PC-3 (cell line): ENCODE results near the gene DAB1. TPM values are rescaled to one million over a fixed set of nuclear protein-coding genes. Genes with fewer than 3 reads are reported as not detected.

Source experiments
- ATAC-seq: fragments of 200-7000 bp; cut with Tn5 transposase; 2 replicates; pipeline ENCODE4 v1.9.1; 2020; ENCODE audit warnings: mild to moderate bottlenecking, moderate library complexity
- BruUV-seq: library from RNA; stranded (reverse); fragments of 400-500 nt; replicated peaks from 2 replicates; lab custom pipeline; 2021; lab: Mats Ljungman, UMichigan
- CTCF ChIA-PET: fragments of 300-600 bp; sonication (Branson Sonifier 250); formaldehyde crosslinking; loops from one replicate; lab custom pipeline; 2022; ENCODE audit warnings: antibody characterized with exemption; lab: Charles Lee
- POLR2A ChIA-PET: fragments of 300-600 bp; sonication (Branson Sonifier 250); formaldehyde crosslinking; loops from one replicate; lab custom pipeline; 2022; ENCODE audit warnings: antibody characterized with exemption; ENCODE audit not compliant: unreplicated experiment; lab: Charles Lee
- DNase-seq: peaks from one replicate; pipeline ENCODE4 v3.0.0-alpha.2; 2015
- H2AFZ ChIP-seq: fragments of 300-600 bp; sonication (generic); 2 replicates; pipeline ENCODE4 v1.6.0; 2016; ENCODE audit warnings: antibody characterized with exemption, low read length
- H3F3A ChIP-seq: fragments of 300-600 bp; sonication (generic); one replicate; pipeline ENCODE4 v1.6.0; 2017; ENCODE audit warnings: antibody characterized with exemption, low read length, control low read depth, mild to moderate bottlenecking; ENCODE audit not compliant: unreplicated experiment
- H3K27ac ChIP-seq: fragments of 300-600 bp; sonication (generic); 2 replicates; pipeline ENCODE4 v1.5.1; 2016; ENCODE audit warnings: mild to moderate bottlenecking, low read length
- H3K27me3 ChIP-seq: fragments of 300-600 bp; sonication (generic); 2 replicates; pipeline ENCODE4 v1.6.1; 2016; ENCODE audit warnings: low read length, mixed read lengths
- H3K36me3 ChIP-seq: fragments of 300-600 bp; sonication (generic); 2 replicates; pipeline ENCODE4 v1.6.1; 2016; ENCODE audit warnings: low read depth, mixed run types, low read length, mixed read lengths
- H3K4me1 ChIP-seq: fragments of 300-600 bp; sonication (generic); 2 replicates; pipeline ENCODE4 v1.5.1; 2016; ENCODE audit warnings: low read length; ENCODE audit not compliant: insufficient read depth
- H3K4me2 ChIP-seq: fragments of 300-600 bp; sonication (generic); 2 replicates; pipeline ENCODE4 v1.6.0; 2016; ENCODE audit warnings: low read length
- H3K4me3 ChIP-seq: fragments of 300-600 bp; sonication (generic); 2 replicates; pipeline ENCODE4 v1.5.1; 2016; ENCODE audit warnings: mild to moderate bottlenecking, low read length, mixed read lengths
- H3K79me2 ChIP-seq: fragments of 300-600 bp; sonication (generic); 2 replicates; pipeline ENCODE4 v1.6.1; 2017; ENCODE audit warnings: low read length, mixed read lengths
- H3K9ac ChIP-seq: fragments of 300-600 bp; sonication (generic); 2 replicates; pipeline ENCODE4 v1.6.0; 2016; ENCODE audit warnings: mild to moderate bottlenecking, low read length
- H3K9me2 ChIP-seq: fragments of 300-600 bp; sonication (generic); replicated peaks from 2 replicates; pipeline ENCODE4 v1.6.1; 2016; ENCODE audit warnings: mixed run types, low read length, mixed read lengths
- H3K9me3 ChIP-seq: fragments of 300-600 bp; sonication (generic); 2 replicates; pipeline ENCODE4 v1.6.1; 2016; ENCODE audit warnings: low read length, mixed read lengths
- H4K20me1 ChIP-seq: fragments of 300-600 bp; sonication (generic); 2 replicates; pipeline ENCODE4 v1.6.1; 2016; ENCODE audit warnings: low read length, mixed read lengths
- CTCF ChIP-seq: fragments of 300-600 bp; sonication (generic); conservative IDR thresholded peaks from 2 replicates; pipeline ENCODE4 v1.5.1; 2017; ENCODE audit warnings: antibody characterized with exemption, low read depth, mild to moderate bottlenecking, low read length
- EZH2 ChIP-seq: fragments of 300-600 bp; sonication (generic); IDR thresholded peaks from one replicate; pipeline ENCODE4 v1.6.1; 2017; ENCODE audit warnings: antibody characterized with exemption, mild to moderate bottlenecking, low read length; ENCODE audit not compliant: unreplicated experiment
- EZH2phosphoT487 ChIP-seq: fragments of 300-600 bp; sonication (generic); IDR thresholded peaks from 2 replicates; pipeline ENCODE4 v1.6.1; 2018; ENCODE audit warnings: mild to moderate bottlenecking, antibody characterized with exemption, low read length, borderline replicate concordance
- intact Hi-C: fragments of 100-400 bp; cut with micrococcal nuclease; formaldehyde crosslinking; loops from 2 replicates; pipeline ENCODE4 v1.9.0; 2023
- total RNA-seq: library from RNA; depleted of rRNA; stranded (reverse); fragments of >200 nt; gene quantifications from 2 replicates; pipeline ENCODE4 v1.2.3, GENCODE V29; 2014

The DAB1 gene
- total RNA-seq, 1 experiment from 2014 or later: not detected

- Histone ChIP-seq H3K9ac (no peak overlapping the region), H3K36me3 (no peaks in the 10 kb centered on the region), H2AFZ (no peak overlapping the region), H3F3A (no peaks in the 10 kb centered on the region), H3K4me1 (no peaks in the 10 kb centered on the region), H3K9me3 (no peaks in the 10 kb centered on the region), H4K20me1 (no peaks in the 10 kb centered on the region), H3K27ac (no peak overlapping the region), H3K79me2 (no peaks in the 10 kb centered on the region), H3K4me3 (no peak overlapping the region), H3K27me3 (peaks cover 12% of the 10 kb centered on the region; the same call in 1 of the 2 replicates), H3K4me2 (no peak overlapping the region), H3K9me2 (no peaks in the 10 kb centered on the region)
- CTCF ChIA-PET: no interaction called here
- POLR2A ChIA-PET: no interaction called here
- BruUV-seq: no TSS peak
- TF ChIP-seq EZH2phosphoT487: no peak
- TF ChIP-seq EZH2: no peak
- TF ChIP-seq CTCF: no peak
- intact Hi-C loops: no loop called here
- no peak for ATAC-seq
- DNase-seq: no peak
Observed at GRCh38 chr1:57026624-57027354, 397.1 kb downstream of the DAB1 start.

- no peaks in the 10 kb centered on the region for H4K20me1 ChIP-seq
- no peak overlapping the region for H3K4me3 ChIP-seq
- H3K27me3 ChIP-seq: peaks cover 12% of the 10 kb centered on the region; the same call in 1 of the 2 replicates
- no peak overlapping the region for H3K4me2 ChIP-seq
- no peak overlapping the region for H3K9ac ChIP-seq
- no peaks in the 10 kb centered on the region for H3K9me2 ChIP-seq
- no peak for ATAC-seq
- no peak for DNase-seq
- BruUV-seq: no TSS peak
- TF ChIP-seq EZH2 (no peak), EZH2phosphoT487 (no peak), CTCF (no peak)
- no peaks in the 10 kb centered on the region for H3K36me3 ChIP-seq
- CTCF ChIA-PET: no interaction called here
- no peaks in the 10 kb centered on the region for H3K79me2 ChIP-seq
- H3K9me3 ChIP-seq: no peaks in the 10 kb centered on the region
- POLR2A ChIA-PET: no interaction called here
- H3K4me1 ChIP-seq: no peaks in the 10 kb centered on the region
- H3F3A ChIP-seq: no peaks in the 10 kb centered on the region
- no peak overlapping the region for H2AFZ ChIP-seq
- intact Hi-C loops: no loop called here
- no peak overlapping the region for H3K27ac ChIP-seq
Observed at GRCh38 chr1:57024855-57025254, 399.0 kb downstream of the DAB1 start.

GRCh38 chr1:57024428-57024827, 399.4 kb downstream of the DAB1 start:
- DNase-seq (no peak), ATAC-seq (no peak)
- CTCF ChIA-PET: no interaction called here
- Histone ChIP-seq H3K36me3 (no peaks in the 10 kb centered on the region), H2AFZ (no peak overlapping the region), H3K27ac (no peak overlapping the region), H3K9me3 (no peaks in the 10 kb centered on the region), H3K9me2 (no peaks in the 10 kb centered on the region), H4K20me1 (no peaks in the 10 kb centered on the region), H3K79me2 (no peaks in the 10 kb centered on the region), H3K27me3 (peaks cover 12% of the 10 kb centered on the region; the same call in 1 of the 2 replicates), H3K4me1 (no peaks in the 10 kb centered on the region), H3K4me2 (no peak overlapping the region), H3F3A (no peaks in the 10 kb centered on the region), H3K4me3 (no peak overlapping the region), H3K9ac (no peak overlapping the region)
- TF ChIP-seq EZH2phosphoT487: no peak
- no peak for TF ChIP-seq CTCF
- TF ChIP-seq EZH2: no peak
- intact Hi-C loops: no loop called here
- no TSS peak for BruUV-seq
- POLR2A ChIA-PET: no interaction called here
